Neural cell (in vitro differentiated cells): ENCODE data around the gene OLFML2B. TPM values are rescaled to one million over a fixed set of nuclear protein-coding genes. Genes with fewer than 3 reads are reported as not detected.

Experiments
- H2AFZ ChIP-seq: fragments of 200-600, 300-800 bp; sonication (generic), shearing (Covaris generic); 2 replicates; pipeline ENCODE4 v1.6.0; 2014; ENCODE audit warnings: low read depth, mild to moderate bottlenecking, antibody characterized with exemption, low read length, moderate library complexity
- H3F3A ChIP-seq: fragments of 200-600 bp; shearing (Covaris generic); 2 replicates; pipeline ENCODE4 v1.6.1; 2016; ENCODE audit warnings: mild to moderate bottlenecking, moderate library complexity, mixed read lengths, antibody characterized with exemption, low read length; ENCODE audit not compliant: insufficient read depth, poor library complexity, severe bottlenecking
- H3K27ac ChIP-seq: fragments of 200-600, 300-800 bp; sonication (generic), shearing (Covaris generic); 2 replicates; pipeline ENCODE4 v1.5.1; 2014; ENCODE audit warnings: mild to moderate bottlenecking, low read length, moderate library complexity
- H3K27me3 ChIP-seq: fragments of 300-800, 200-600 bp; sonication (generic), shearing (Covaris generic); 2 replicates; pipeline ENCODE4 v1.6.0; 2014; ENCODE audit warnings: mild to moderate bottlenecking, low read depth, low read length, moderate library complexity; ENCODE audit not compliant: insufficient read depth
- H3K36me3 ChIP-seq: fragments of 300-800, 200-600 bp; sonication (generic), shearing (Covaris generic); 2 replicates; pipeline ENCODE4 v1.5.1; 2014; ENCODE audit warnings: mild to moderate bottlenecking, antibody characterized with exemption, low read length, moderate library complexity; ENCODE audit not compliant: insufficient read depth
- H3K4me2 ChIP-seq: fragments of 300-800, 200-600 bp; sonication (generic), shearing (Covaris generic); 2 replicates; pipeline ENCODE4 v1.6.0; 2014; ENCODE audit warnings: mild to moderate bottlenecking, low read length
- H3K4me3 ChIP-seq: fragments of 300-800, 200-600 bp; sonication (generic), shearing (Covaris generic); 2 replicates; pipeline ENCODE4 v1.5.1; 2014; ENCODE audit warnings: mild to moderate bottlenecking, low read length, moderate library complexity
- H3K79me2 ChIP-seq: fragments of 200-600 bp; shearing (Covaris generic); replicated peaks from 2 replicates; pipeline ENCODE4 v1.6.0; 2014; ENCODE audit warnings: mild to moderate bottlenecking, low read length, moderate library complexity; ENCODE audit not compliant: insufficient read depth
- H3K9ac ChIP-seq: fragments of 300-800, 200-600 bp; sonication (generic), shearing (Covaris generic); 2 replicates; pipeline ENCODE4 v1.6.1; 2016; ENCODE audit warnings: mild to moderate bottlenecking, low read length, mixed read lengths
- H3K9me2 ChIP-seq: fragments of 200-600 bp; shearing (Covaris generic); 2 replicates; pipeline ENCODE4 v1.6.1; 2016; ENCODE audit warnings: mild to moderate bottlenecking, low read length, mixed read lengths; ENCODE audit not compliant: insufficient read depth
- H3K9me3 ChIP-seq: fragments of 200-600, 300-800 bp; sonication (generic), shearing (Covaris generic); 2 replicates; pipeline ENCODE4 v1.6.1; 2016; ENCODE audit warnings: mild to moderate bottlenecking, mixed run types, low read length, moderate library complexity, mixed read lengths
- H4K20me1 ChIP-seq: fragments of 200-600 bp; shearing (Covaris generic); 2 replicates; pipeline ENCODE4 v1.6.1; 2016; ENCODE audit warnings: mild to moderate bottlenecking, mixed run types; ENCODE audit not compliant: insufficient read depth
- MXI1 ChIP-seq: fragments of 450-650 bp; conservative IDR thresholded peaks from 2 replicates; pipeline ENCODE4 v1.6.1; 2014; ENCODE audit warnings: antibody characterized with exemption, mild to moderate bottlenecking; ENCODE audit not compliant: poor library complexity, severe bottlenecking
- POLR2AphosphoS5 ChIP-seq: IDR thresholded peaks from 2 replicates; pipeline ENCODE4 v1.6.1; 2012
- RAD21 ChIP-seq: fragments of 450-650 bp; conservative IDR thresholded peaks from 2 replicates; pipeline ENCODE4 v1.6.1; 2014; ENCODE audit warnings: antibody characterized with exemption, mild to moderate bottlenecking, moderate library complexity
- SMC3 ChIP-seq: fragments of 450-650 bp; conservative IDR thresholded peaks from 2 replicates; pipeline ENCODE4 v1.6.1; 2014; ENCODE audit warnings: antibody characterized with exemption, mild to moderate bottlenecking, moderate library complexity; ENCODE audit not compliant: poor library complexity
- polyA minus RNA-seq: library from RNA; depleted of rRNA, polyadenylated mRNA; stranded (reverse); fragments of >200 nt; gene quantifications from 2 replicates; pipeline ENCODE4 v1.2.3, GENCODE V29; 2014
- polyA plus RNA-seq: library from polyadenylated mRNA; depleted of rRNA; stranded (reverse); fragments of >200 nt; gene quantifications from 2 replicates; pipeline ENCODE4 v1.2.3, GENCODE V29; 2014
- TF ChIP-seq, protein P1 (sequence below): IDR thresholded peaks from 2 replicates; pipeline ENCODE4 v1.6.1; 2012; ENCODE audit warnings: borderline replicate concordance
- TF ChIP-seq, protein P2 (sequence below): fragments of 450-650 bp; IDR thresholded peaks from 2 replicates; pipeline ENCODE4 v1.5.1; 2014; ENCODE audit warnings: antibody characterized with exemption, mild to moderate bottlenecking, moderate library complexity; ENCODE audit not compliant: poor library complexity, severe bottlenecking

OLFML2B gene
- polyA plus RNA-seq, result 0.68 and 0.78 TPM in 2 replicates
- 0.93 TPM in 1 of 2 replicates, not detected in the other for polyA minus RNA-seq

DNA sequence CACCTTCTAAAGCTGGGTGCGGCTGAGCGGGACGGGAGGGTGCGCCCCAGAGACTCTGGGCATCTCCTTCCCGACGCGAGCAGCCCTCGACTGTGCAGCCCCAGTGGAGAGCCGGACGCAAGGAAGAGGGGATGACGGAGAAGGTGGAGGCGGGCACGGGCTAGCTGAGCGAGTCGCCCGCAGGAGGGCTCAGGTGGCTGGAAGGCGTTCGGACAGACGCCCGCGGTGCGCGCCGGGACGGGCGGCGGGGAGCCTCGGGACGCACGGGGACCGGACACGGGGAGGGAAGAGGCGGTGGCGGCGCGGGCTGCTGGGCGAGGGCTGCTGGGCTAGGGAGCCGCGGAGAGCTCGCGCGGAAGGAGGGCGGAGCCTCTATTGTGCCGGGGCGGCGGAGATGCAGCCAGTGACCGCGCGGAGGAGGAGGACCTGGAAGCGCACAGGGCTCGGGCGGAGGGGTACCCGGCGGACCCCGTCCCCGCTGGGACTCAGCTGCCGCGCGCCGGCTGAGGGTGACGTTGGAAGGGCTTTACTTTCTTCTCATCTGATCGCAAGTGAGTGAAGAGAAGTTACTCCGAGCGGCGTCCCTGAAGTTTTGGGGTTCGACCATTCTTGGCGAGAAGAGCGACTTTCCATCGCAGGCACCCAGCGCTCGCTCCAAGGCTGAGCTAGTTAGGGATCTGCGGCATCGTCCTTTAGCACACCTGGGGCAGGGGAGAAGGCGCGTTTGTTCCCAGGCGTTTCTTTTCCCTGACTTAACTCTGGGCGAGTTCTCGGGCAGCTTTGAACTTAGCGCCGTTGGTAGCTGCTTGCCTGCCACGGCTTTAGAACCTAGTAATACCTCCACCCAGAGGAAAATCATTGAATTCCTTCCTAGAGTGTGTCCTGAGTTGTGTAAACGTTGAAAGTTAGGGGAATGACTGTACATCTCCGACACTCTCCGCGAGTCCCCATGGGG is at the start of gene OLFML2B:
Gene OLFML2B, minus strand, starts transcription at position 323 of the 955 bp plus-strand sequence. CDS start 439 bp downstream, outside the sequence.
- Histone ChIP-seq H3K4me2 (peak within 1 kb of the TSS; percentile 49), H3K27ac (no peak within 1 kb of the TSS), H3K9ac (peak within 1 kb of the TSS; percentile 54), H3K9me2 (no peaks in the 10 kb centered on the region), H3K79me2 (no peaks in the 10 kb centered on the region), H4K20me1 (no peaks in the 10 kb centered on the region), H3K27me3 (peaks cover 32% of the 10 kb centered on the region), H3K36me3 (no peaks in the 10 kb centered on the region), H3K4me3 (peak within 1 kb of the TSS; percentile 78), H3K9me3 (no peaks in the 10 kb centered on the region), H2AFZ (peak within 1 kb of the TSS; percentile 8), H3F3A (no peaks in the 10 kb centered on the region)
- TF ChIP-seq RAD21 (peak; percentile 31), MXI1 (peak; percentile 73)
- TF ChIP-seq, protein P1, sequence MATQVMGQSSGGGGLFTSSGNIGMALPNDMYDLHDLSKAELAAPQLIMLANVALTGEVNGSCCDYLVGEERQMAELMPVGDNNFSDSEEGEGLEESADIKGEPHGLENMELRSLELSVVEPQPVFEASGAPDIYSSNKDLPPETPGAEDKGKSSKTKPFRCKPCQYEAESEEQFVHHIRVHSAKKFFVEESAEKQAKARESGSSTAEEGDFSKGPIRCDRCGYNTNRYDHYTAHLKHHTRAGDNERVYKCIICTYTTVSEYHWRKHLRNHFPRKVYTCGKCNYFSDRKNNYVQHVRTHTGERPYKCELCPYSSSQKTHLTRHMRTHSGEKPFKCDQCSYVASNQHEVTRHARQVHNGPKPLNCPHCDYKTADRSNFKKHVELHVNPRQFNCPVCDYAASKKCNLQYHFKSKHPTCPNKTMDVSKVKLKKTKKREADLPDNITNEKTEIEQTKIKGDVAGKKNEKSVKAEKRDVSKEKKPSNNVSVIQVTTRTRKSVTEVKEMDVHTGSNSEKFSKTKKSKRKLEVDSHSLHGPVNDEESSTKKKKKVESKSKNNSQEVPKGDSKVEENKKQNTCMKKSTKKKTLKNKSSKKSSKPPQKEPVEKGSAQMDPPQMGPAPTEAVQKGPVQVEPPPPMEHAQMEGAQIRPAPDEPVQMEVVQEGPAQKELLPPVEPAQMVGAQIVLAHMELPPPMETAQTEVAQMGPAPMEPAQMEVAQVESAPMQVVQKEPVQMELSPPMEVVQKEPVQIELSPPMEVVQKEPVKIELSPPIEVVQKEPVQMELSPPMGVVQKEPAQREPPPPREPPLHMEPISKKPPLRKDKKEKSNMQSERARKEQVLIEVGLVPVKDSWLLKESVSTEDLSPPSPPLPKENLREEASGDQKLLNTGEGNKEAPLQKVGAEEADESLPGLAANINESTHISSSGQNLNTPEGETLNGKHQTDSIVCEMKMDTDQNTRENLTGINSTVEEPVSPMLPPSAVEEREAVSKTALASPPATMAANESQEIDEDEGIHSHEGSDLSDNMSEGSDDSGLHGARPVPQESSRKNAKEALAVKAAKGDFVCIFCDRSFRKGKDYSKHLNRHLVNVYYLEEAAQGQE, result no peak
- TF ChIP-seq, protein P2, sequence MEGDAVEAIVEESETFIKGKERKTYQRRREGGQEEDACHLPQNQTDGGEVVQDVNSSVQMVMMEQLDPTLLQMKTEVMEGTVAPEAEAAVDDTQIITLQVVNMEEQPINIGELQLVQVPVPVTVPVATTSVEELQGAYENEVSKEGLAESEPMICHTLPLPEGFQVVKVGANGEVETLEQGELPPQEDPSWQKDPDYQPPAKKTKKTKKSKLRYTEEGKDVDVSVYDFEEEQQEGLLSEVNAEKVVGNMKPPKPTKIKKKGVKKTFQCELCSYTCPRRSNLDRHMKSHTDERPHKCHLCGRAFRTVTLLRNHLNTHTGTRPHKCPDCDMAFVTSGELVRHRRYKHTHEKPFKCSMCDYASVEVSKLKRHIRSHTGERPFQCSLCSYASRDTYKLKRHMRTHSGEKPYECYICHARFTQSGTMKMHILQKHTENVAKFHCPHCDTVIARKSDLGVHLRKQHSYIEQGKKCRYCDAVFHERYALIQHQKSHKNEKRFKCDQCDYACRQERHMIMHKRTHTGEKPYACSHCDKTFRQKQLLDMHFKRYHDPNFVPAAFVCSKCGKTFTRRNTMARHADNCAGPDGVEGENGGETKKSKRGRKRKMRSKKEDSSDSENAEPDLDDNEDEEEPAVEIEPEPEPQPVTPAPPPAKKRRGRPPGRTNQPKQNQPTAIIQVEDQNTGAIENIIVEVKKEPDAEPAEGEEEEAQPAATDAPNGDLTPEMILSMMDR, result peak; percentile 50

DNA sequence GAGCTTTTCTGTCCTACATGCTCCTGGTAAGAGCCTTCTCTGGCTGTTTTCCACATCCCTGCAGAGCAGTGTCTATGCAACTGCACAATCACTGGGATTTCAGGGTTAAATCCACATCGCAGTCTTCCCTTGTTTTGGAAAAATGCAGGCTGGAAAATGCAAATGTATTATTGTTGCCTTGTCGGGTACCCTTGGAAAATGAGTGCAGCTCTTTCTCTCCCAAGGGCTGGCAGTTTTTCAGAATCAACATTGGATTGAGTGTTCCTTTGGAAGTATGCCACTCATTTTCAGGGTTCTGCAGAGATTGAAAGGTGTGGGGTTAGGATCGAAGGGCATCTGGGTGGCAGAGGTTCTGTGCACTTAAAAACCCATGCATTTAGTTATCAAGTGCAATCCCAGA is 49.1 kb upstream of the OLFML2B start:
- H3K9me2 ChIP-seq, result no peaks in the 10 kb centered on the region
- H3K27me3 ChIP-seq, result no peaks in the 10 kb centered on the region
- H3K9ac ChIP-seq, result peak overlapping the region; percentile 25
- no peak overlapping the region for H2AFZ ChIP-seq
- no peak overlapping the region for H3K27ac ChIP-seq
- H3K36me3 ChIP-seq, result peaks cover 4% of the 10 kb centered on the region
- peak overlapping the region; percentile 93 for H3K4me3 ChIP-seq
- H3K9me3 ChIP-seq, result no peaks in the 10 kb centered on the region
- H4K20me1 ChIP-seq, result no peaks in the 10 kb centered on the region
- H3K4me2 ChIP-seq, result peak overlapping the region; percentile 16
- no peak for TF ChIP-seq SMC3
- peak; percentile 17 for TF ChIP-seq RAD21
- no peaks in the 10 kb centered on the region for H3F3A ChIP-seq
- peaks cover 66% of the 10 kb centered on the region for H3K79me2 ChIP-seq

DNA sequence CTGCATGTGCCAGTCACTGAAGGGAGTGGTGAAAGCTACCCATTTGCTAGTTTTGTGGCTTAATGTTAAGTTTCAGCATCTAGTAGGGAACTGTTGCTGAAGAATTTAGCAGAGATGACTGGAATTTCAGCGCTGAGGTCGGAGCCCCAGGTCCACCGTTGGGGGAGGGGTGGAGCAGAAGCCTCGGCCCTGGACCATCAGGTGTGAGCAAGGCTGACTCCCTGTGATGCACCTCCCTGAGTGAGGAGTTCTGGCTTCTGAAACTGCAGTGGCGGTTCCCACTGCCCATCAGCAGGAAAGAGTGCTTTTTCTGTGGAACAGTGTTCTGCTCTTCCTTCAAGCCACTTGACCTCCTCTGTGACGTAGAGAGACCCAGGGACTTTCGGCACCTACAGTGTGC is 47.2 kb upstream of the OLFML2B start:
- H3K36me3 ChIP-seq, result peaks cover 4% of the 10 kb centered on the region
- H3K9ac ChIP-seq, result peak overlapping the region; percentile 77
- H4K20me1 ChIP-seq, result no peaks in the 10 kb centered on the region
- H3K79me2 ChIP-seq, result peaks cover 53% of the 10 kb centered on the region
- no peaks in the 10 kb centered on the region for H3K9me2 ChIP-seq
- no peak overlapping the region for H3K27ac ChIP-seq
- H2AFZ ChIP-seq, result no peak overlapping the region
- no peaks in the 10 kb centered on the region for H3K9me3 ChIP-seq
- no peaks in the 10 kb centered on the region for H3K27me3 ChIP-seq
- peak overlapping the region; percentile 16 for H3K4me2 ChIP-seq
- peak overlapping the region; percentile 93 for H3K4me3 ChIP-seq
- no peaks in the 10 kb centered on the region for H3F3A ChIP-seq
- TF ChIP-seq RAD21 (no peak), POLR2AphosphoS5 (peak; percentile 10)
